Head of caudate nucleus (tissue), 42 donors: ENCODE results near the gene KASH5.

ENCODE experiments used
- DNase-seq, 42 donors: peaks; one replicate each; pipeline versions ENCODE4 v3.0.0 to v3.0.0-alpha.2; 2020 to 2021; ENCODE audit warnings: mixed read lengths in 7 of 42
- intact Hi-C: fragments of 100-400 bp; cut with DNase I; formaldehyde crosslinking; loops from one replicate; pipeline ENCODE4 v1.15.0; 2022

Gene KASH5

DNA sequence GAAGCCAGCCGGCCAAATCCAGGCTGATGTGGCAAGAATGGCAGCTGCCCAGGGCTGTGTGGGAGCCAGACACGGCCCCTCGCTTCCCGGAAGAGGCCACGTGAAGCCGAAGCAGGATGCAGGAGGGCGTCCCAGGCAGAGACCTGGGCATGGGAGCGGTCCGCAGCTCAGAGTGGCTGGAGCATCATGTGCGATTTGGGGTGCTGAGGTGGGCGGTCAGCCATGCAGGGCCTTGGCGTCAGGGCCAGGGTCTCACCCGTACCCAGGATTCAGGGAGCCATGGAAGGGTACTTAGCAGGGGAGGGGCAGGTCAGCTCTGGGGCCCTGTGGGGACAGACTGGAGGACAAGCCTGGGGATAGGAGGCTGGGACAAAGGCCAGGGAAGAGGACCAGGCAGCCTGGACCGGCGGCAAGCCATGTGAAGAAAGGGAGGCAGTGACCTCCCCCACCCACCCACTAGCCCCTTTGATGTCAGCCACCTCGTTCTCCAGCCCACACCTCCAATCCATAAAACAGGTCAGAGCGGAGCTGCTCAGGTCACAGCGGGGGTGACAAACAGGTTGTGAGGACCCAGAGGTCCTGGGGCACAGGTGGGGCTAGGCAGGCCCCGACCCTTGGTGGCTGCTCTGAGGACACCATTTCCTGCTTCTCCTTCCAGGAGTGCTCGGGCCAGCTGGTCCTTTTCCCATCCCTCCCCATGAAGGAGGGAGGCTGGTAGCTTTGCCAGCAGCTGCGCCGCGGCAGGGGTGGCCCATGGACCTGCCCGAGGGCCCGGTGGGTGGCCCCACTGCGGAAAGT, 2.3 kb downstream of the KASH5 start:
- intact Hi-C loops = loop anchor here (5.0 kb wide), 1 partner anchor 52 kb away; the partner anchor contains the start of gene SLC17A7
- no peak for DNase-seq

DNA sequence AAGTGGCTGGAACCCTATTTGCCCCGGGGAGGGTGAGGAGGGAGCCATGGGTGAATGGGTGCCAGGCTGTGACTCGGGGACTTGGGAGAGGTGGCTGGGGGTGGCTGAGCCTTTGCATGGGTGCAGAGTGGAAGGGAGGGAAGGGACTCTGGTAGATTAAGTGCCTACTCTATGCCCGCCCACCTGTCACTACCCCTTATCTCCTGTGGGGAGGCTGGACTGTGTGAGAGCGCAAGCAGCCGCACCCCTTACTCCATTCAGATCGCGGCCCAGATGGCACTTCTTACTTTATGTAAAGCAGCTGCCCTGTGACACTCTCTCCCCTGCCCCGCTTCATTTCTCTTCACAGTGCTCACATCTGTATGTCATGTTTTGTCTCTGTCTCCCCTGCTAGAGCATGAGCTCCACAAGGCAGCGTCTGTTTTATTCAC, 2.9 kb downstream of the KASH5 start:
- no peak for DNase-seq
- intact Hi-C loops = loop anchor here (5.0 kb wide), 1 partner anchor 51 kb away; the partner anchor contains the start of gene SLC17A7

DNA sequence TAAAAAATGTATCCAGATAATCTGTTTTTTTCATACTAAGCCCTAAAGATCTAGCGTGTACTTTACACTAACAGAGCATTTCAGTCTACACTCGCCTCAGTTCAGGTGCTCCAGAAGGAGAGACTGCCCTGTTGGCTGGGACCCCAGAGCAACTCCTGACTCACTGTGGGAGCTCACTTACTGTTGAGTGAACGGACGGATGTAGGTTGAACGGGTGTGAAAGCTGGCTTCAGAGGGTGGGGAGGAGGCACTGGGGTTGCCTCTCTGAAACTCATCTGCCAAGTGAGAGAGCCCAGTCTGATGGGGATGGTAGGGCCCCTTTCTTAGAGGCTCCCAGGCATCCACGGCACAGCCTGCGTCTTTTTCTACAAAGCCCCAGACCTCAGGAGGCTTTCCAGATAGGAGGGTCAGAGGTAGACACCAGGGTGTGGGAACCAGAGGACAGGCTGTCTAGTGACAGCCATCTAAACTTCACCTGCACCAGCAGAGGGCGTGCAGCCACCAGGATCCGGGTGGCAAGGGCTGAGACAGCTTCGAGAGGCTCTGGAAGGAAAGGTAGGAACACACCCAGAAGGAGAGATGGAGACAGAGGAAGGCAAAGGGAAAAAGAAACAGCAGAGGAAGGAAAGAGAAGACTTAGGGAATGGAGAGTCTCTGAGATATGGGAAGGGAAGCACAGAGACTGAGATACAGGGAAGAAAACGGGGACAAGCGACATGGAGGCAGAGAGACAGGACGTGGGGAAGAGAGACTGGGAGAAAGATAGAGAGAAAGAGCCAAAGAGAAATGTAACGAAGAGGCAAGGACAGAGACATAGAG, 3.7 kb downstream of the KASH5 start:
- DNase-seq = peak; percentile 50 to 88 (median 76)
- intact Hi-C loops = loop anchor here (5.0 kb wide), 1 partner anchor 51 kb away; the partner anchor contains the start of gene SLC17A7

DNA sequence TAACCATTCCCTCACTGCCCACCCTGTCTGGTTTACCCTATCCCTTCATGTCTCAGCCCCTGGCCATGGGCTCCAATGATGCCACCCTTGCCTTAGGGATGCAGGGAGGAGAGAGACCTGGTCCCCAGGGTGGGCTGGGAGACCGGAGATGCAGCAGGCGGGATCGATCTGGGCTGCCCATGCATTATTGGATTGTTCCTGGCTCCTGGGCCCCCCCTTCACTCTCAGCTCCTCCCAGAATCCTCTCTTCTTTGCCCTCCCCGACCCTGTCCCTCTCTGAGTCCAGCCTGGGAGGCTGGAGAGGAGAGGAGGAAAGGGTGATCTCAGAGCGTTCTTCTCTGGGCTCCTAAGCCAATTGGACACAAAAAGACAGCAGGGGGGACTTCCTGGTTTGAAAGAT, 5.8 kb downstream of the KASH5 start:
- DNase-seq = no peak
- intact Hi-C loops = loop anchor here (5.0 kb wide), 1 partner anchor 48 kb away; the partner anchor contains the start of gene SLC17A7

DNA sequence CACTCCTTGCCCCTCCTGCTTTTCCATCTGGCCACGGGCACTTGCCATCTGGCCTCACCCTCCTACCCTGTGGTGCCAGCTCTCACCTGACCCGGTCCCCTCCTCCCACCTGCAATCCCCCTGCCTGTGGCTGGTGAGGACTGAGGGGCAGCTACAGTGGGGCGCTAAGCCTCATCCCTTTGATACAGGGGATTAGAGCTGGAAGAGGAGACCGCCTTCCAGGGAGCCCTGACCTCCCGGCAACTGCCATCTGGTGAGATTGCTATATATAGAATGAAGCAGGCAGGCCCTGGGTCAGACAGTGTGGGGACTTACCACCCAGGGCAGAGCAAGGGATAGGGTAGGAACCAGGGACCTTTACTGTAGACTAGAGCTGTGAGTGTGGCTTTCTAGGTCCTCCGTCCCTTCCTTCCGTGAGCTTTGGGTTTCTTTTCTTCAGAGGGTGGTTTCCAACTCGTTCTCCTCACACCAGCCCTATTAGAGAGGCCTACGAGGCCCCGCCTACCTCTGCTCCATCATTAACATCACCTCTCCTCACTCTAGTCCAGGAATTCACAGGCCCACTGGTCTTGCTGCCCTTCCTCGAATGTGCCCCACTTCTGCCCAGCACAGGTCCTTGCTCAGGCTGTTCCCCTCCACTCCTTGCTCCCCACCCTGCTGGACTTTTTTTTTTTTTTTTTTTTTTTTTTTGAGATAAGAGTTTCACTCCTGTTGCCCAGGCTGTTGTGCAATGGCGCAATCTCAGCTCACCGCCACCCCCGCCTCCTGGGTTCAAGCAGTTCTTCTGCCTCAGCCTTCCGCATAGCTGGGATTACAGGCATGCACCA, 7.7 kb downstream of the KASH5 start:
- intact Hi-C loops = no loop called here
- DNase-seq = no peak

DNA sequence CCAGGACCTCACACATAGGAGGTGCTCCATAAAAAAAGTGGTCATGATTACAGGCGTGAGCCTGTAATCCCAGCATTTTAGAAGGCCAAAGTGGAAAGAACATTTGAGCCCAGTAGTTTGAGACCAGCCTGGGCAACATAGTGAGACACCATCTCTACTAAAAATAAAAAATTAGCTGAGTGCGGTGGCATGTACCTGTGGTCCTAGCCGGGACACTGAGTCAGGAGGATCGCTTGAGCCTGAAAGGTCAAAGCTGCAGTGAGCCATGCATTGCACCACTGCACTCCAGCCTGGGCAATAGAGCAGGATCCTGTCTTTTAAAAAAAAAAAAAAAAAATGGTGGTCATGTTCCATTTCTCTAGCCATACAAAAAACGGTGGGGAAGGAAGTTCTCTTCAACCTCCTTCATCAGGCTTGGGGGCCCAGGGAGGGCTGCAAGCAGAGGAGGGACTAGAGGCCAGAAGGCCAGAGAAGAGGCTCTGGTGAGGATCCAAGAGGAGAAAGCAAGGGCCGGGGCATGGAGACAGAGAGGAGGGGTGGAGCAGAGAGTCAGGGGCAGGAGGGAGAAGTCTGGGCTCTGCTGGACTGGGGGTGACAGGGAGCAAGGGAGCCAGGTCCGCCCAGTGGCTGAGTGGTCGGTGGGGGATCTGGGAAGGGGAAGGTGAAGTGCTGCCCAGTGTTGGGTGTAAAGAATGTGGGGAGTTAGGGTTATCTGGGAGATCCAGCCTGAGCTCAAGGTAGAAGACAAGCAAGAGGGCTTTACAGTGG, 8.9 kb downstream of the KASH5 start:
- DNase-seq = no peak
- intact Hi-C loops = no loop called here

DNA sequence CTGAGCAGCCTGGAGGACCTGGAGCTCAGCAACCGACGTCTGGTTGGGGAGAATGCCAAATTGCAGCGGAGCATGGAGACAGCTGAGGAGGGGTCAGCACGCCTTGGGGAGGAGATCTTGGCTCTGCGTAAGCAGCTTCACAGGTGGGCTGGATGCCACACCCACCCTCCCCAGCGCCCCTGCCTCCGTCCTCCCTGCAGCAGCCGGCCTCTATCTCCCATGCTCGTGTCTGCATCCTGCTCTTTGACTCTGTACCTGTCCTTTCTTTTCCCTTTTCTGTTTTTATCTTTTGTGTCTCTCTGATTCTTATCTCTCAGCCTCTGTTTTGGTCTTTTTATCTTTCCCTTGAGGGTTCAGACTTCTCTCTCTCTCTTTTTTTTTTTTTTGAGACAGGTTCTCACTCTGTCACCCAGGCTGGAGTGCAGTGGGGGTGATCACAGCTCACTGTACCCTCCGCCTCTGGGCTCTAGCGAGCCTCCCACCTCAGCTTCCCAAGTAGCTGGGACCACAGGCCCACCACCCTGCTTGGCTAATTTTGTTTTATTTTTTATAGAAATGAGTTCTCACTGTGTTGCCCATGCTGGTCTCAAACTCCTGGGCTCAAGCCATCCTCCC, 10.1 kb downstream of the KASH5 start:
- no peak for DNase-seq
- intact Hi-C loops = no loop called here

DNA sequence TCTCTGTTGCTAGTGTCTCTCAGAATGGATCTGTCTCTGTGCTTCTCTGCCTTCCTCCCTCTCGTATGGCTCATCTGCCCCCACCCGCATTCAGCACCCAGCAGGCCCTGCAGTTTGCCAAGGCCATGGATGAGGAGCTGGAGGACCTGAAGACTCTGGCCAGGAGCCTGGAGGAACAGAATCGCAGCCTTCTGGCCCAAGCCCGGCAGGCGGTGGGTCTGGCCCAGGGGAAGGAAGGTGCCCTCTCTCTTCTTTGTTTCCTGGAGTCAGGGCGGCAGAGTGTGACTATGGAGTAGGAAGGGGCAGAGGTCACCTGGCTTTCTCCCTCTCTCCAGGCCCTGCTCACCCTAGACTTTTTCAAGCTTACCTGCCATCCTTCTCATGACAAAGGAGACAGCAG, 10.9 kb downstream of the KASH5 start:
- no peak for DNase-seq
- intact Hi-C loops = no loop called here

DNA sequence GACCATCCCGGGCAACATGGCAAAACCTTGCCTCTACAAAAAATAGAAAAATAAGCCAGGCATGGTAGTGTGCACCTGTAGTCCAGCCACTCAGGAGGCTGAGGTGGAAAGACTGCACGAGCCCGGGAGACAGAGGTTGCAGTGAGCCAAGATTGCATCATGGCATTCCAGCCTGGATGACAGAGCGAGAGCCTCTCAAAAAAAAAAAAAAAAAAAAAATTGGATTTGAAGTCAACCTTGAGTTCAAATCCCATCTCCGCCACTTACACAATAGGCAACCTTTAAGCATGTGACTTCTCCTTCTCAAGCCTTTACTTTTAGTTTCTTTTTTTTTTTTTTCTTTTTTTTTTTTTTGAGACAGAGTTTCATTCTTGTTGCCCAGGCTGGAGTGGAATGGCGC, 12.0 kb downstream of the KASH5 start:
- no peak for DNase-seq
- intact Hi-C loops = no loop called here

DNA sequence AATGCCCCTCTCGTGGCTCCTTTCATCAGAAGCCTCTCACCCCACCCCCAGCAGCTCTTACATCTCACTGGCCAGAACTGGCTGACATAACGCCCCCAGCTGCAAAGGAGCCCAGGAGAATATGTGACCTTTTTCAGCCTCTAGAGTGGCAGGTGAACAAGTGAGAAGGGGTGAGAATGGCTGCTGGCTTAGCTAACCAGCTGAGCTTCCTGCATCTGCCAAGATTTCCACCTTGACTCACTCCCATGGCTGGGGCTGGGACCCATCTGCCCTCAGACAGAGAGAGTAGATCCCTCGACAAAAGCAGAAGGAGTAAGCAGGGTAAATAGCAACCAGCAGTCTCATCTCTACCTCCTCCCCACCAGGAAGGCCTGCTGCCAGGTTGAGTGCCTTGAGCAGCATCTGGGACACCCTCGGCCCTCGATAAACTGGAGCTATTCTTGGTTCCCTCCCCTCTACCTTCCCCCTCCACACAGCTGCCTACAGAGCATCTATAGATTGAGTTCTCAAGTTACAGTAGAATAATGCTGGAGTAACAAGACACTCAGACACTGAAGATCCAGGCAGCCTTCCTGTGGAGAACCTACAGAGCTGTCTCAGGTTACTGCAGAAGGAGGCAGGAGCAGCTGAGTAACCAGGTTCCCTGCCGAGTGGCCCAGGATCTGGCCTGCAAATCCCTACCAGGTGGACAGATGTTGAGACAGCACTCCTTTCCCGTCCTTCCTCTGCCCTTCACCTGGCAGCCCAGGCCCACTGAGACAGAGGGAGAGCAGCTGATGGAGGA, 15.5 kb downstream of the KASH5 start:
- intact Hi-C loops = no loop called here
- DNase-seq = no peak

DNA sequence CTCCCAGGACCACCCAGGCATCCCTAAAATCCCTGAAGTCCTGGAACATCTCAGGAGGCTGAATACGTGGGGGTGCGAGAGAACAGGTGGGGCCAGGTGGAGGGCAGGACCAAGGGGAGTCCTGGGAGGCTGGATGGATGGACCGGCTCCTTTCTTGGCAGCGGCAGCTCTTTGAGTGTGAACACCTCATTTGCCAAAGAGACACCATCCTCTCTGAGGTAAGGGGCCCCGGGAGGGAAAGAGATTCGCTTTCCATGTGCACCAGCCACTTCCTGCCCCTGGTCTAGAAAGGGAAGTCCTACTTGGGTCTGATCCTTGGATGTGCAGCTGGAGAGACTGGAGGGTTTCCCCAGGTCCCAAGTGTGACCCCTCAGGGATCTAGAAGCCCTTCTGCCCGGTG, 19.0 kb downstream of the KASH5 start:
- DNase-seq = no peak
- intact Hi-C loops = no loop called here

DNA sequence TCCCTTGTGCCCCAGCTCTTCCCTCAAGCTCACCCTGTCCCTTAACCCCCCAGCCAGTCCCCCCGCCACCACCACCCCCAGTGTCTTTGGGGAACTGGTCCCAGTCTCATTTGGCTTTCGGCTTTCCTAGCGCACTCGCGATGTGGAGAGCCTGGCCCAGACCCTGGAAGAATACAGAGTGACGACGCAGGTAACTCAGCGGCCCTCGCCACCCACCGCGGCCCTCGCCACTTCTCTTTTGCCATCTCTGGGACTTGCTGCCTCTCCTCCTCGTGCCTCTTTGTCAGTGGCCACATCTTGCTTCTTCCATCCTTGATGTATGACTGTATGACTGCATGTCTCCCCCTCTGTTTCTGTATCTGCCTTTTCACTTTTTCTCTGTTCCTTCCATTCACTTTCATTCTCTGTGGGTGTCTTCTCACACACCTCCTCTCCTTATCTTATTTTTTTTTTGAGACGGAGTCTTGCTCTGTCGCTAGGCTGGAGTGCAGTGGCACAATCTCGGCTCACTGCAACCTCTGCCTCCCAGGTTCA, 19.5 kb downstream of the KASH5 start:
- intact Hi-C loops = no loop called here
- DNase-seq = no peak

DNA sequence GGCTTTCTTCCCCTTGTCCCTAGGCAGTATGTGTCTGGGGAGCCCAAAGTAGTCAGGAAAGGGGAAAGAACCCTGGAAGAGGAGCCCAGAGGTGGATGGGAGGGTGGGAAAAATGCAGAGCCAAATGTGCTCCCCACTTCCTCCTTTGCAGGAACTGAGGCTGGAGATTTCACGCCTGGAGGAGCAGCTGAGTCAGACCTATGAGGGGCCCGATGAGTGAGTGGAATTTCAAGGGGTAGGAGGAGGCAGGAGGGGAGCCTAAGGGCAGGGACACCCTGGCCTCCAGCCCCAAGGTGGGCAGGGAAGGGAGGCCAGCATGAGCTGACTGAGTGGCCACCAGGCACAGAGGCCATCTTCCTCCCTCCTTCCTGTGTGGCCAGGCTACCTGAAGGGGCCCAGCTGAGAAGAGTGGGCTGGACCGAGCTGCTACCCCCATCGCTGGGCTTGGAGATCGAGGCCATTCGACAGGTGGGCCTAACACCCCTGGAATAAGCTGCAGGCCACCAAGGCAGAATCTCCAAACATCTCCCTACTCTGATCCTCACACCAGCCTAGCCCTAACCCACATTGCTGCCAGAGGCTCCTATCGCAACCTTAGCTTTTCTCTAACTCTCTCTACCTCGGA, 20.9 kb downstream of the KASH5 start:
- no peak for DNase-seq
- intact Hi-C loops = no loop called here

DNA sequence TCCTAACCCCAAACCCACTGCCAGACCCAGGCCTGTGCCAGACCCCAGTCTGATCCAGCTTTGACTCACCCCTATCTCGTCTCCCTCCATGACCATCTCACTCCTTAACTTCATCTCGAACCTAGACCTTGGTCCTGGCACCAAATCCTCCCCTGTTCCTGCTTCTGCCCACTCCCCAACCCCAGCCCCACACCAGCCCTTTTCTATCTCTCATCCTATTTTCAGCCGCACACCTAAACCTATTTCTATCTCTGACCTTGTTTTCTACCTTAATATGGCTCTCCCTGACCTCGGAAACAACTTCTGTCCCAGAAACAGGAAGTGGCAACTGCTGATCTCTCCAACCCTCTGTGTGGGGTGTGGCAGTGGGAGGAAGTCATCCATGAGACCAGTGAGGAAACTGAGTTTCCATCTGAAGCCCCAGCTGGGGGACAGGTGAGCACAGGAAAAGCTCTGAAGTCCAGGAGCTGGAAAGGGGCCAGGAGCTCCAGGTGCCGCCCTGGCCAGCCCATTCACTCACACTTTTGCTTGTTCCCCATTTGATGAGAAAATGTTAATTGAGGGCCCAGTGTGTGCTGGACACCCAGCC, 21.5 kb downstream of the KASH5 start:
- intact Hi-C loops = no loop called here
- no peak for DNase-seq

DNA sequence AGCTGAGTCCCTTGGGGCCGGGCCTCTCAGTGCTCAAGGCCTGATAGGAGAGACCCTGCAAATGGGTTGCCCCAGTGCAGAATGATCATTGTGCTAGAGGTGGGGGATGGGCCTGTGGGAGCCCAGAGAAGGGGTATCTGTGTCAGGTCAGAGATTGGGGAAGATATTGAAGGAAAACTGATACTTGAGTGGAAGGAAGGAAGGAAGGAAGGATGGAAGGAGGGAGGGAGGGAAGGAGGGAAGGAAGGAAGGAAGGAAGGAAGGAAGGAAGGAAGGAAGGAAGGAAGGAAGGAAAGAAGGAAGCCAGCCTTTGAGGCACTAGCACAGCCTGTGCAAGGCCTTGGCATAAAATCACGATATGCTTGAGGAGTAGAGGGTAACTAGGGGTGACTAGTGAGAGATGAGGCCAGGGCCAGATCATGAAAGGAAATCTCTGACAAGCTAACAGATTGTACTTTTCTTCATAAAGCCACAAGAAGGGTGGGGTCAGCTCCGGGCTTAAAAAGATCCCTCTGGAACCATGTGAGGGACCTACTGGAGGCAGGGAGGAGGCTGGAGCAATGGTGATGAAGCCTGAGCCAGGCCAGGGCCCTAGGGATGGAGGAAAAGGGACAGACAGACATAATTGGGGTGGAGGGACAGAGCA, 23.8 kb downstream of the KASH5 start:
- intact Hi-C loops = no loop called here
- DNase-seq = no peak

DNA sequence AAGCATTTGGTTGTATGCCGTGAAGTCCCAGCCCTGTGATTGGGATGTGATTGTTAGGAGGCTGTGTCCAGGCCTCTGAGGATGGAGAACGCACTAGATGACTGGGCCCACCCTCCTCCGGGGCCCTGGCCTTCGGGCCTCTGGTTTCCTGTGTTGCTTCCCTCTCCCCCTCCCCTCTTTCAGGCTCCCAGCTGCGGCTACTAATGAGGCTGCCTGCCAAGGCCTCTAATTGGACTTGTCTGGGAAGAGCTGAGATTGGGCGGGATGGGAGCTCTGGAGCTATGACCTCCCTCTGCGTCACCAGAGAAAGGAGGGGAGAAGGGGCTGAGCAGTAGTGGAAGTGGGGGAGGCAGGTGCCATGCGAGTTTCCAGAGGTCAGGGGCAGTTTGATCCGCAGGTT, 25.3 kb downstream of the KASH5 start:
- no peak for DNase-seq
- intact Hi-C loops = no loop called here
